K562 (cell line): ENCODE data around the gene ATG13. TPM values are rescaled to one million over a fixed set of nuclear protein-coding genes. Genes with fewer than 3 reads are reported as not detected.

Experiments used
- DACH1 ChIP-seq: fragments of 450-650 bp; IDR thresholded peaks from 2 replicates; pipeline ENCODE4 v1.6.1; 2018; ENCODE audit not compliant: partially characterized antibody
- MAFF ChIP-seq: IDR thresholded peaks from 2 replicates; pipeline ENCODE4 v1.6.1; 2012; ENCODE audit warnings: low read length, improper control_type of control experiment
- MAFG ChIP-seq: fragments of 450-650 bp; conservative IDR thresholded peaks from 2 replicates; pipeline ENCODE4 v1.6.1; 2016; ENCODE audit warnings: missing genetic modification characterization, missing compliant biosample characterization
- MEIS2 ChIP-seq: fragments of 450-650 bp; IDR thresholded peaks from 2 replicates; pipeline ENCODE4 v1.6.1; 2014; ENCODE audit warnings: mild to moderate bottlenecking; ENCODE audit not compliant: partially characterized antibody
- U2AF1 ChIP-seq: fragments of 200-400 bp; formaldehyde crosslinking; optimal IDR thresholded peaks from 2 replicates; pipeline ENCODE3; 2017; ENCODE audit warnings: mild to moderate bottlenecking, low read depth, low read length, moderate library complexity
- ZNF3 ChIP-seq: fragments of 250-450 bp; sonication (Bioruptor Pico); IDR thresholded peaks from 2 replicates; pipeline ENCODE4 v1.5.0; 2021; ENCODE audit warnings: mild to moderate bottlenecking, moderate library complexity
- ZNF707 ChIP-seq: fragments of 250-450 bp; sonication (Bioruptor Pico); conservative IDR thresholded peaks from 2 replicates; pipeline ENCODE4 v1.8.0; 2022; ENCODE audit warnings: inconsistent platforms, mild to moderate bottlenecking, moderate library complexity
- polyA plus RNA-seq, 8 experiments: library from polyadenylated mRNA; depleted of rRNA in 4 of 8; stranded (reverse) in 5 of 8; unstranded in 3 of 8; fragments of >200 nt; fragmentation: Nextera tagmentation in 2 of 8; fragmentation: Illumina TruSeq in 1 of 8; extraction: Ambion mirVana in 2 of 8; extraction: Trizol in 1 of 8; gene quantifications; 2 replicates each; pipeline versions ENCODE4 v1.2.1 to v1.2.3, GENCODE V29; 2011 to 2014; ENCODE audit warnings: inconsistent platforms in 1 of 8, missing spikeins in 1 of 8
- total RNA-seq, 7 experiments: library from RNA; depleted of rRNA in 6 of 7; stranded (reverse); fragments of >200 nt in 6 of 7; fragmentation: Illumina TruSeq in 2 of 7; extraction: Trizol in 2 of 7; gene quantifications; 2 replicates each; pipeline versions ENCODE4 v1.2.1 to v1.2.3, GENCODE V29; 2011 to 2021; ENCODE audit warnings: low replicate concordance in 1 of 7
- TF ChIP-seq, protein P1 (sequence below): fragments of 450-650 bp; IDR thresholded peaks from 2 replicates; pipeline ENCODE4 v1.6.1; 2018; ENCODE audit warnings: mild to moderate bottlenecking, low read depth; ENCODE audit not compliant: partially characterized antibody
- TF ChIP-seq, protein P2 (sequence below): sonication (generic); formaldehyde crosslinking; IDR thresholded peaks from 2 replicates; pipeline ENCODE4 v1.8.0; 2022; ENCODE audit warnings: mild to moderate bottlenecking, missing genetic modification reagents

The ATG13 gene
- total and polyA plus RNA-seq, 9 of the 15 experiments (the other 6 are each of a cell fraction or from before 2014, with no cell fraction given), result 13.1 to 61.5 (median 36.5) TPM

DNA sequence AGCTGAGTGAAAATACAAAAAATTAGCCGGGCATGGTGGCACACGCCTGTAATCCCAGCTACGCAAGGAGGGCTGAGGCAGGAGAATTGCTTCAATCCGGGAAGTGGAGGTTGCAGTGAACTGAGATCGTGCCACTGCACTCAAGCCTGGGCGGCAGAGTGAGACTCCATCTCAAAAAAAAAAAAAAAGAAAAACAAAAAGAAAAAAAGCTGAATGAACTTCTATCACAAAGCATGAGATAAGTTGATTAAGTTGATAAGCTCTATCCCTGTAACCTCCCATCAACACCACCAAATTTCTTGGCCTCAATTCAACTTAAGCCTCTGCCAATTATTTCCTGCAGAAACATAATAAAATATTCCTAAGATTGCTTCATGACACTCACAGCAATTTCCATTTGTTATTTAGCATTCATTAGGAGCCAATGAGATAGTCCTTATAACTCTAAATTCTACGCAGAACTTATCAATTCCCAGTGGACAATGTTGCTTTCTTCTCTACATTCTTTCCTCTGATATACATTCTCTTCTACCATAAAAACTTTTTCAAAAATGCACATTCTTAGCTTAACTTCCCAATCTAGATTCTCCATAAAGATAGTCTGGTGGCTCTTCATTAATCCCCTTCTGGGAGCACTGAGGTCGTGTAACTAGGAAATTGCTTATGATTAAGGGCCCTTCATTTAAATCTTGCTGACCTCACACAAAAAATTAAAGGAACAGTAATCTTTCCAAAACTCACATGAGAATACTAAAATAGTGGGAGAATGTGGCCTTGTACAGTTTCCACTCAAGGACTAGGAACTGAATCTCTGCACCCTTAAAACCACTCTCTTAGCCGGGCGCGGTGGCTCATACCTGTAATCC is 26.4 kb upstream of the ATG13 start (continued):
- TF ChIP-seq, protein P1, sequence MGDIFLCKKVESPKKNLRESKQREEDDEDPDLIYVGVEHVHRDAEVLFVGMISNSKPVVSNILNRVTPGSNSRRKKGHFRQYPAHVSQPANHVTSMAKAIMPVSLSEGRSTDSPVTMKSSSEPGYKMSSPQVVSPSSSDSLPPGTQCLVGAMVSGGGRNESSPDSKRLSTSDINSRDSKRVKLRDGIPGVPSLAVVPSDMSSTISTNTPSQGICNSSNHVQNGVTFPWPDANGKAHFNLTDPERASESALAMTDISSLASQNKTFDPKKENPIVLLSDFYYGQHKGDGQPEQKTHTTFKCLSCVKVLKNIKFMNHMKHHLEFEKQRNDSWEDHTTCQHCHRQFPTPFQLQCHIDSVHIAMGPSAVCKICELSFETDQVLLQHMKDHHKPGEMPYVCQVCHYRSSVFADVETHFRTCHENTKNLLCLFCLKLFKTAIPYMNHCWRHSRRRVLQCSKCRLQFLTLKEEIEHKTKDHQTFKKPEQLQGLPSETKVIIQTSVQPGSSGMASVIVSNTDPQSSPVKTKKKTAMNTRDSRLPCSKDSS, result no peak
- peak; percentile 45; the same call in 1 of the 2 replicates for TF ChIP-seq MAFF
- TF ChIP-seq, protein P2, sequence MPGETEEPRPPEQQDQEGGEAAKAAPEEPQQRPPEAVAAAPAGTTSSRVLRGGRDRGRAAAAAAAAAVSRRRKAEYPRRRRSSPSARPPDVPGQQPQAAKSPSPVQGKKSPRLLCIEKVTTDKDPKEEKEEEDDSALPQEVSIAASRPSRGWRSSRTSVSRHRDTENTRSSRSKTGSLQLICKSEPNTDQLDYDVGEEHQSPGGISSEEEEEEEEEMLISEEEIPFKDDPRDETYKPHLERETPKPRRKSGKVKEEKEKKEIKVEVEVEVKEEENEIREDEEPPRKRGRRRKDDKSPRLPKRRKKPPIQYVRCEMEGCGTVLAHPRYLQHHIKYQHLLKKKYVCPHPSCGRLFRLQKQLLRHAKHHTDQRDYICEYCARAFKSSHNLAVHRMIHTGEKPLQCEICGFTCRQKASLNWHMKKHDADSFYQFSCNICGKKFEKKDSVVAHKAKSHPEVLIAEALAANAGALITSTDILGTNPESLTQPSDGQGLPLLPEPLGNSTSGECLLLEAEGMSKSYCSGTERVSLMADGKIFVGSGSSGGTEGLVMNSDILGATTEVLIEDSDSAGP (CRISPR knock-in tag), result peak; percentile 37; the same call in 1 of the 2 replicates
- no peak for TF ChIP-seq ZNF3
- TF ChIP-seq ZNF707 (CRISPR knock-in tag), result no peak
- TF ChIP-seq MEIS2, result peak; percentile 9
- no peak for TF ChIP-seq U2AF1
- peak; percentile 72 for TF ChIP-seq MAFG (tag)
- TF ChIP-seq DACH1, result peak; percentile 3
